ENCODE results near the gene ZNF839.
A peak's percentile ranks its signal among the peaks of the same experiment; 100 is the strongest.
"Not testable (repeated sequence)": the region's sequence is repeated elsewhere in the genome, so short reads cannot be mapped to it uniquely, and the experiment has no call there.

The ZNF839 gene

GRCh38 chr14:102319351-102320032, at the start of gene ZNF839:
ZNF839 (plus strand) TSS chr14:102319746; CDS start chr14:102319766, 20 bp downstream.
- DNase-seq, result peak; percentile 91

GRCh38 chr14:102272392-102272791, 47.2 kb upstream of the ZNF839 start:
- DNase-seq, result peak; percentile 68

GRCh38 chr14:102275866-102276265, 43.7 kb upstream of the ZNF839 start:
- DNase-seq, result peak; percentile 19

GRCh38 chr14:102277874-102278630, 41.5 kb upstream of the ZNF839 start:
- DNase-seq, result no peak

GRCh38 chr14:102278631-102278935, 41.0 kb upstream of the ZNF839 start:
- DNase-seq, result no peak

- peak; percentile 38 for DNase-seq
Measured at GRCh38 chr14:102279282-102279681, 40.3 kb upstream of the ZNF839 start.

GRCh38 chr14:102279688-102280348, 39.7 kb upstream of the ZNF839 start:
- DNase-seq, result peak; percentile 99

GRCh38 chr14:102280376-102280962, 39.1 kb upstream of the ZNF839 start:
- peak; percentile 100 for DNase-seq

GRCh38 chr14:102282751-102283465, 36.6 kb upstream of the ZNF839 start:
- DNase-seq, result no peak

- DNase-seq, result no peak
Measured at GRCh38 chr14:102283631-102284129, 35.9 kb upstream of the ZNF839 start.

- DNase-seq, result no peak
Measured at GRCh38 chr14:102285106-102285505, 34.4 kb upstream of the ZNF839 start.

GRCh38 chr14:102288139-102288538, 31.4 kb upstream of the ZNF839 start:
- DNase-seq, result no peak

GRCh38 chr14:102292441-102292840, 27.1 kb upstream of the ZNF839 start:
- DNase-seq, result no peak

GRCh38 chr14:102293781-102294180, 25.8 kb upstream of the ZNF839 start:
- DNase-seq, result no peak

GRCh38 chr14:102295270-102295669, 24.3 kb upstream of the ZNF839 start:
- DNase-seq, result peak; percentile 32

GRCh38 chr14:102297436-102298170, 21.9 kb upstream of the ZNF839 start:
- no peak for DNase-seq

GRCh38 chr14:102298303-102299070, 21.1 kb upstream of the ZNF839 start:
- DNase-seq, result not testable (repeated sequence)

- DNase-seq, result no peak
Measured at GRCh38 chr14:102303664-102304063, 15.9 kb upstream of the ZNF839 start.

GRCh38 chr14:102304611-102305506, 14.7 kb upstream of the ZNF839 start, which contains the start of gene MOK:
MOK (minus strand) TSS chr14:102305164; CDS start chr14:102304968, 196 bp downstream.
- peak; percentile 97 for DNase-seq
